H1 (cell line): Measurements from ENCODE around the gene NAP1L1. TPM values are rescaled to one million over a fixed set of nuclear protein-coding genes. Genes with fewer than 3 reads are reported as not detected.

Experiments
- CTCF ChIA-PET: fragments of 300-600 bp; sonication (Branson Sonifier 250); formaldehyde crosslinking; loops from one replicate; lab custom pipeline; 2021; ENCODE audit not compliant: partially characterized antibody; lab: Charles Lee
- POLR2A ChIA-PET: fragments of 300-600 bp; sonication (Branson Sonifier 250); formaldehyde crosslinking; loops from one replicate; lab custom pipeline; 2021; ENCODE audit warnings: inconsistent platforms; ENCODE audit not compliant: partially characterized antibody; lab: Charles Lee
- DNase-seq, 2 experiments: peaks; one replicate each; pipeline versions ENCODE4 v3.0.0 to v3.0.0-alpha.2; 2010 to 2022; ENCODE audit warnings: low spot score in 2 of 2, low read depth in 1 of 2, mixed read lengths in 1 of 2
- FAIRE-seq: peaks from 2 replicates; lab custom pipeline; 2011; peaks lifted over from hg19 to GRCh38; lab: Jason Lieb, UNC
- H2AFZ ChIP-seq: 2 replicates; pipeline ENCODE4 v1.8.1; 2012; ENCODE audit warnings: low read length, inconsistent platforms
- H2AK5ac ChIP-seq: 2 replicates; pipeline ENCODE4 v1.6.1; 2013; ENCODE audit warnings: low read depth, low read length
- H2BK120ac ChIP-seq: replicated peaks from 2 replicates; pipeline ENCODE3; 2013; ENCODE audit warnings: low read depth, low read length, inconsistent platforms
- H2BK12ac ChIP-seq: 2 replicates; pipeline ENCODE4 v1.6.1; 2013; ENCODE audit warnings: low read depth, low read length
- H2BK15ac ChIP-seq: 2 replicates; pipeline ENCODE4 v1.6.1; 2013; ENCODE audit warnings: low read length
- H2BK20ac ChIP-seq: 2 replicates; pipeline ENCODE4 v1.6.1; 2013; ENCODE audit warnings: low read length
- H2BK5ac ChIP-seq: 2 replicates; pipeline ENCODE4 v1.6.1; 2013; ENCODE audit warnings: low read depth, low read length
- H3K14ac ChIP-seq: 2 replicates; pipeline ENCODE4 v1.6.1; 2013; ENCODE audit warnings: inconsistent platforms; ENCODE audit not compliant: insufficient read length
- H3K18ac ChIP-seq: 2 replicates; pipeline ENCODE4 v1.6.1; 2013; ENCODE audit warnings: low read length; ENCODE audit errors: extremely low read depth
- H3K23ac ChIP-seq: 2 replicates; pipeline ENCODE4 v1.6.1; 2013; ENCODE audit warnings: inconsistent platforms; ENCODE audit not compliant: insufficient read length
- H3K23me2 ChIP-seq: 2 replicates; pipeline ENCODE4 v1.6.1; 2013; ENCODE audit warnings: low read depth, low read length
- H3K27ac ChIP-seq: 2 replicates; pipeline ENCODE4 v1.6.1; 2011; ENCODE audit warnings: low read depth, low read length, inconsistent platforms
- H3K27me3 ChIP-seq, 4 experiments: replicated peaks in 1 of 4; 1 replicate in 1 of 4; 2 replicates in 3 of 4; pipeline versions ENCODE4 v1.6.1 to v1.8.1; 2011 to 2013; ENCODE audit warnings: low read length in 3 of 4, mild to moderate bottlenecking in 3 of 4, inconsistent platforms in 2 of 4, mixed read lengths in 2 of 4, moderate library complexity in 1 of 4; ENCODE audit not compliant: control insufficient read depth in 3 of 4, insufficient read depth in 3 of 4; ENCODE audit errors: extremely low read depth in 1 of 4
- H3K36me3 ChIP-seq, 4 experiments: 2 replicates each; pipeline versions ENCODE4 v1.6.1 to v1.8.1; 2011 to 2013; ENCODE audit warnings: mild to moderate bottlenecking in 4 of 4, low read length in 3 of 4, moderate library complexity in 2 of 4, control low read depth in 1 of 4, inconsistent platforms in 1 of 4; ENCODE audit not compliant: insufficient read depth in 4 of 4, control insufficient read depth in 2 of 4
- H3K4ac ChIP-seq: replicated peaks from 2 replicates; pipeline ENCODE3; 2013; ENCODE audit warnings: low read length, low read depth, mixed read lengths, inconsistent platforms; ENCODE audit not compliant: insufficient read length
- H3K4me1 ChIP-seq, 4 experiments: replicated peaks in 1 of 4; 1 replicate in 1 of 4; 2 replicates in 3 of 4; pipeline versions ENCODE4 v1.6.1 to v1.8.1; 2011 to 2013; ENCODE audit warnings: low read length in 3 of 4, inconsistent platforms in 2 of 4, mixed read lengths in 1 of 4; ENCODE audit not compliant: insufficient read depth in 4 of 4, control insufficient read depth in 3 of 4
- H3K4me2 ChIP-seq, 2 experiments: 2 replicates each; pipeline versions ENCODE4 v1.6.1 to v1.8.1; 2011 to 2013; ENCODE audit warnings: low read depth in 2 of 2, low read length in 2 of 2, control low read depth in 1 of 2, inconsistent platforms in 1 of 2, mild to moderate bottlenecking in 1 of 2; ENCODE audit not compliant: insufficient read depth in 1 of 2
- H3K4me3 ChIP-seq, 4 experiments: fragments of 200-600, 300-600 bp in 1 of 4; sonication (generic), shearing (Covaris generic), sonication (Bioruptor Twin) in 1 of 4; 2 replicates each; pipeline versions ENCODE4 v1.5.1 to v1.8.1; 2011 to 2016; ENCODE audit warnings: low read length in 4 of 4, low read depth in 3 of 4, control low read depth in 2 of 4, inconsistent platforms in 2 of 4, mild to moderate bottlenecking in 2 of 4, mixed read lengths in 1 of 4, moderate library complexity in 1 of 4; ENCODE audit not compliant: insufficient read depth in 2 of 4; ENCODE audit errors: extremely low read depth in 1 of 4
- H3K56ac ChIP-seq: replicated peaks from 2 replicates; pipeline ENCODE3; 2013; ENCODE audit warnings: low read depth, mild to moderate bottlenecking, mixed read lengths, low read length, inconsistent platforms; ENCODE audit not compliant: insufficient read length
- H3K79me1 ChIP-seq: 2 replicates; pipeline ENCODE4 v1.6.1; 2013; ENCODE audit warnings: low read depth, low read length, control low read depth
- H3K79me2 ChIP-seq, 2 experiments: 2 replicates each; pipeline versions ENCODE4 v1.6.1 to v1.8.1; 2012 to 2013; ENCODE audit warnings: low read length in 2 of 2, mild to moderate bottlenecking in 2 of 2, inconsistent platforms in 1 of 2; ENCODE audit not compliant: insufficient read depth in 2 of 2, control insufficient read depth in 1 of 2
- H3K9ac ChIP-seq, 4 experiments: replicated peaks in 1 of 4; 1 replicate in 1 of 4; 2 replicates in 3 of 4; pipeline versions ENCODE4 v1.6.1 to v1.8.1; 2011 to 2013; ENCODE audit warnings: low read depth in 3 of 4, low read length in 3 of 4, control low read depth in 2 of 4, mild to moderate bottlenecking in 2 of 4, moderate library complexity in 2 of 4, inconsistent platforms in 1 of 4; ENCODE audit errors: extremely low read depth in 1 of 4
- H3K9me3 ChIP-seq, 2 experiments: 2 replicates each; pipeline versions ENCODE4 v1.6.1 to v1.8.1; 2012 to 2013; ENCODE audit warnings: mild to moderate bottlenecking in 2 of 2, moderate library complexity in 2 of 2, control low read depth in 1 of 2, inconsistent platforms in 1 of 2, low read depth in 1 of 2, low read length in 1 of 2, mixed read lengths in 1 of 2; ENCODE audit not compliant: insufficient read depth in 2 of 2
- H4K20me1 ChIP-seq, 2 experiments: replicated peaks in 1 of 2; 2 replicates each; pipeline versions ENCODE3 to v1.8.1; 2011 to 2013; ENCODE audit warnings: inconsistent platforms in 2 of 2, low read length in 2 of 2, mild to moderate bottlenecking in 1 of 2; ENCODE audit not compliant: insufficient read depth in 2 of 2, control insufficient read depth in 1 of 2
- H4K5ac ChIP-seq: 2 replicates; pipeline ENCODE4 v1.6.1; 2013; ENCODE audit warnings: low read length, low read depth, mixed read lengths, inconsistent platforms; ENCODE audit not compliant: insufficient read length
- H4K8ac ChIP-seq: 2 replicates; pipeline ENCODE4 v1.8.0; 2013; ENCODE audit warnings: mild to moderate bottlenecking, moderate library complexity, low read length, inconsistent platforms; ENCODE audit not compliant: insufficient read depth; ENCODE audit errors: extremely low read depth
- H4K91ac ChIP-seq: replicated peaks from 2 replicates; pipeline ENCODE3; 2013; ENCODE audit warnings: low read length, mixed read lengths, inconsistent platforms; ENCODE audit not compliant: insufficient read length
- BCL11A ChIP-seq, 2 experiments: IDR thresholded peaks; one replicate each; pipeline ENCODE4 v1.6.1; 2011; ENCODE audit warnings: low read depth in 2 of 2, low read length in 2 of 2, mild to moderate bottlenecking in 2 of 2
- KDM1A ChIP-seq: fragments of 200-600, 300-600 bp; sonication (generic); IDR thresholded peaks from 2 replicates; pipeline ENCODE4 v1.7.1; 2016; ENCODE audit warnings: mild to moderate bottlenecking, low read length, borderline replicate concordance
- TBP ChIP-seq: IDR thresholded peaks from 2 replicates; pipeline ENCODE4 v1.6.1; 2011; ENCODE audit warnings: low read depth, low read length, improper control_type of control experiment
- WGBS, 2 experiments: shearing (Covaris generic) in 1 of 2; methylation state at CpG; one replicate each; pipeline versions ENCODE4 v1.1.6 to v1.1.7; 2013 to 2015; ENCODE audit warnings: low lambda C conversion rate in 2 of 2, mixed read lengths in 2 of 2, inconsistent platforms in 1 of 2, low coverage in 1 of 2, missing lambda C conversion rate in 1 of 2; ENCODE audit not compliant: insufficient replicate concordance in 2 of 2, insufficient coverage in 1 of 2, insufficient read length in 1 of 2; ENCODE audit errors: extremely low coverage in 1 of 2, missing lambda C conversion rate in 1 of 2; 5-methylcytosine and 5-hydroxymethylcytosine counted together
- polyA plus RNA-seq, 7 experiments: library from polyadenylated mRNA; depleted of rRNA in 3 of 7; stranded (reverse) in 5 of 7; unstranded in 2 of 7; fragments of >200 nt in 5 of 7; fragments of 200-250 nt in 2 of 7; gene quantifications; 1 replicate in 5 of 7; 2 replicates in 1 of 7; 4 replicates in 1 of 7; pipeline versions ENCODE4 v1.2.1 to v1.2.3, GENCODE V29; 2011 to 2013; ENCODE audit warnings: missing spikeins in 2 of 7, mixed read lengths in 2 of 7
- total RNA-seq: library from RNA; stranded (reverse); fragmentation: NEBNext Ultra II Directional; extraction: Animal tissue kit (Norgen Biotek cat#: 25700); gene quantifications from 2 replicates; pipeline ENCODE4 v1.2.1, GENCODE V29; 2021
- TF ChIP-seq, protein P1 (sequence below): IDR thresholded peaks from 2 replicates; pipeline ENCODE4 v1.6.1; 2011; ENCODE audit warnings: low read depth, mild to moderate bottlenecking, low read length; ENCODE audit not compliant: insufficient read depth

NAP1L1 gene
- total and polyA plus RNA-seq, 2 of the 8 experiments (the other 6 are each of a cell fraction or from before 2014, with no cell fraction given) = 202 to 1,159 TPM

DNA sequence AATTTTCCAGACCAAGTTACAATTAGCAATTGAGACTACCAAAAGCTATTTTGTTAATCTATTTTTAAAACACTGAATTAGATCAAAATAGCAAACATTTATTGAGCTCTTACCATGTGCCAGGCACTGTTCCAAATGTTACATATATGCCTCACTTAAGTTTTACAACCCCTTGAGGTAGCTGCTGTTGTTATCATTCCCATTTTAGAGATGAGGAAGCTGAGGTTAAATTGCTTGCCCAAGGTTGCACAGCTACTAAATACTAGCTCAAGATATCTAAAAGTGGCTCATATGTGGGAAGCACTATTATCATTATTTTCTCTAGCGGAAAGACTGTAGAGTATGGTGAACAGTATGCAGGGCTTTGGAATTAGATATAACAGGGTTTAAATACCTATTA, 19.5 kb upstream of the NAP1L1 start:
- Histone ChIP-seq H3K56ac (no peak overlapping the region), H3K4me3 (no peak overlapping the region), H2BK20ac (no peak overlapping the region), H2AK5ac (no peak overlapping the region), H2AFZ (no peak overlapping the region), H3K4ac (no peak overlapping the region), H3K9me3 (no peaks in the 10 kb centered on the region), H3K79me2 (no peaks in the 10 kb centered on the region), H3K27ac (no peak overlapping the region), H4K20me1 (no peaks in the 10 kb centered on the region), H3K23me2 (no peaks in the 10 kb centered on the region), H3K4me2 (no peak overlapping the region), H3K36me3 (no peaks in the 10 kb centered on the region), H3K23ac (no peak overlapping the region), H2BK5ac (no peak overlapping the region), H3K9ac (no peak overlapping the region), H2BK12ac (no peak overlapping the region), H4K8ac (no peak overlapping the region), H3K4me1 (peaks cover 3 to 10% (median 9%) of the 10 kb centered on the region in 4 experiments; a peak in 5 of 7 replicates), H2BK15ac (no peak overlapping the region), H3K18ac (no peak overlapping the region)
- DNase-seq = no peak
- WGBS, 2 experiments = 95% methylated on average over 1 of the region's 1 CpG; no CpG with 5 or more reads in 1 of the 2 experiments
- TF ChIP-seq KDM1A (0 out of 2 replicates have a peak, but pooled peaks have one; percentile 17), TBP (no peak), BCL11A (IDR thresholded peaks at IDR 0.05; ENCODE audit: low read depth in 2 of 2, low read length in 2 of 2) (no peak)
- TF ChIP-seq, protein P1, sequence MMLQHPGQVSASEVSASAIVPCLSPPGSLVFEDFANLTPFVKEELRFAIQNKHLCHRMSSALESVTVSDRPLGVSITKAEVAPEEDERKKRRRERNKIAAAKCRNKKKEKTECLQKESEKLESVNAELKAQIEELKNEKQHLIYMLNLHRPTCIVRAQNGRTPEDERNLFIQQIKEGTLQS = no peak
- TF ChIP-seq, all 59 proteins: peak for 1
- no peak overlapping the region for H4K5ac ChIP-seq
- no peaks in the 10 kb centered on the region for H3K27me3 ChIP-seq
- no peaks in the 10 kb centered on the region for H3K79me1 ChIP-seq
- no peak for FAIRE-seq
- no peak overlapping the region for H4K91ac ChIP-seq
- H2BK120ac ChIP-seq = no peak overlapping the region
- POLR2A ChIA-PET = no interaction called here
- CTCF ChIA-PET = interaction anchor here (0.6 to 1.3 kb wide), 4 partner anchors 12 to 1438 kb away, joined by 3 to 5 read pairs (median 4); no protein-coding TSS in a partner anchor
- no peak overlapping the region for H3K14ac ChIP-seq
